ENCODE results near the gene FTCDNL1. TPM values are rescaled to one million over a fixed set of nuclear protein-coding genes. Genes with fewer than 3 reads are reported as not detected.
A peak's percentile ranks its signal among the peaks of the same experiment; 100 is the strongest.

The FTCDNL1 gene
- 0.31 and 2.7 TPM in 2 replicates for total RNA-seq (ENCODE audit: low replicate concordance)

DNA sequence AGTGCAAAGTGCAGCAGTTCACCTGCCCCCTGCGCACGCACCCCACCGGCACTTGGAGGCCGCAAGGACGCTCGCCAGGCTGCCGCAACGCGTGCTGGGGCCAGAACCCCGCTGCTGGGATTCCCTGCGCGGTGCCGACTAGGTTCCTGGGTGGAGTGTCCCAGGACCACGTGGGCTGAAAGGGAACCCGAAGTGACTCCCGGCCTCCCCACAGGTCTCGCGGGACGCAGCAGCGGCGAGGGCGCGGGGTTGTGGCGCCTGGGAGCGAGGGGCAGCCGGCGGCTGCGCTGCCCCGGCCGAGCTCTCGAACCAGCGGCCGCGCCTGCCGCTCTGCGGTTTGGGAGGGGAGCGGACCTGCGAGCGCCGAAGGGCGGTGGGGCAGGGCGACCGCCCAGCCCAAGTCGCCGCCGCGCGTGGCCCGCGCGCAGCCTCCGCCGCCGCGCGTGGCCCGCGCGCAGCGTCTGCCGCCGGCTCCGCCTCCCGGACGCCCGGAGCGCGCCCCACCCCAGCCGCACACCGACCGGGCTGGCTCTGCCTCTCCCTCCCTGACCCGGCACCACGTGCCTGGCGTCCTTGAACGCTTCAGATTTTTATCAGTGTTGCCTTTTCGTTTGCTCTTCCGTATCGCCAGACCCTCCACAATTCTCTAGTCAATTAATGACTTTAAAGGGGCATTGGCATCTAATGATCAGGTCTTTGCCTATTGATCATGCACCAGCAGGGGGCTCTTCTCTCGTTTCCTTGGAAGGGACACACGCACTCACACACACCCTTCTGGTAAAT, at the start of gene FTCDNL1:
Gene FTCDNL1, minus strand, starts transcription at position 475 of the 783 bp plus-strand sequence. CDS start 2,230 bp downstream, outside the sequence.
- DNase-seq (ENCODE audit: low spot score): peak; percentile 81
- Histone ChIP-seq H3K27ac (no peak within 1 kb of the TSS), H3K9ac (no peak within 1 kb of the TSS), H3K4me2 (peak within 1 kb of the TSS; percentile 90), H3K79me2 (ENCODE audit: low read depth) (no peaks in the 10 kb centered on the region), H3K27me3 (peaks cover 28% of the 10 kb centered on the region), H2AFZ (replicated peaks) (peak within 1 kb of the TSS; percentile 97), H3K4me1 (peaks cover 21% of the 10 kb centered on the region), H3F3A (ENCODE audit: low read depth) (peaks cover 12% of the 10 kb centered on the region), H3K36me3 (no peaks in the 10 kb centered on the region), H3K9me3 (ENCODE audit: low read depth) (no peaks in the 10 kb centered on the region), H3K4me3 (peak within 1 kb of the TSS; percentile 68), H4K20me1 (ENCODE audit: low read depth) (no peaks in the 10 kb centered on the region)
- H3K27me3 Mint-ChIP-seq (ENCODE audit: insufficient read depth, low read depth): peaks cover 16% of the 10 kb centered on the region
- TF ChIP-seq EZH2phosphoT487 (IDR thresholded peaks at IDR 0.05) (no peak), CTCF (IDR thresholded peaks at IDR 0.05) (peak; percentile 59), EZH2 (IDR thresholded peaks at IDR 0.05) (no peak)
- peaks cover 16% of the 10 kb centered on the region for H3K4me1 Mint-ChIP-seq
- H3K4me3 Mint-ChIP-seq: peak within 1 kb of the TSS; percentile 97
- H3K27ac Mint-ChIP-seq: peak within 1 kb of the TSS; percentile 86
- H3K36me3 Mint-ChIP-seq: no peaks in the 10 kb centered on the region
- no peaks in the 10 kb centered on the region for H3K9me3 Mint-ChIP-seq

DNA sequence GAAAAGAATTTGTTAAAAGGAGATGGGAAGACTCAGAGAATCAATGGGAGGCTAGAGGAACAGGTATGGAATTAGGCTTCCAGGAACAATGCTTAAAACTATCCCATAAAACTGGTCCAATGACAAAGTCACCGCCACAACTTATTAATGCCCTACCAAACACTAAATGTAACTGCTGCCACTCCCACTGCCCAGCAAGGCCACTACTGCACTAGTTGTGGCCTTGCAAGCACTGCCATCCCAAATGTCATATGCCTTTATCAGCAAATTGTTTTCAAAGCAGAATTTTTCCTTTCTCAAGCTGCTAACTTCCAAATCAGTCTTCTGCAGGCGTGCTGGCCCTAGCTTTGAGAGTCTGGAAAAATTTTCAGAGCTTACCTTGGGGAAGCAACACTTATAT, 45.6 kb upstream of the FTCDNL1 start:
- H3K36me3 Mint-ChIP-seq: no peaks in the 10 kb centered on the region
- H3K9me3 ChIP-seq (ENCODE audit: low read depth): no peaks in the 10 kb centered on the region
- no peak overlapping the region for H3K27ac Mint-ChIP-seq
- no peaks in the 10 kb centered on the region for H3F3A ChIP-seq (ENCODE audit: low read depth)
- H3K4me1 ChIP-seq: peaks cover 23% of the 10 kb centered on the region
- H3K27ac ChIP-seq: no peak overlapping the region
- H3K4me3 ChIP-seq: no peak overlapping the region
- H3K27me3 ChIP-seq: no peaks in the 10 kb centered on the region
- H3K4me2 ChIP-seq: no peak overlapping the region
- no peak overlapping the region for H3K9ac ChIP-seq
- H4K20me1 ChIP-seq (ENCODE audit: low read depth): no peaks in the 10 kb centered on the region
- TF ChIP-seq EZH2 (IDR thresholded peaks at IDR 0.05) (no peak), EZH2phosphoT487 (IDR thresholded peaks at IDR 0.05) (no peak)
- no peaks in the 10 kb centered on the region for H3K36me3 ChIP-seq
- DNase-seq (ENCODE audit: low spot score): no peak
- no peaks in the 10 kb centered on the region for H3K27me3 Mint-ChIP-seq (ENCODE audit: insufficient read depth, low read depth)
- H3K79me2 ChIP-seq (ENCODE audit: low read depth): no peaks in the 10 kb centered on the region
- no peak overlapping the region for H3K4me3 Mint-ChIP-seq
- H2AFZ ChIP-seq (replicated peaks): no peak overlapping the region
- peaks cover 10% of the 10 kb centered on the region for H3K4me1 Mint-ChIP-seq
- peaks cover 3% of the 10 kb centered on the region for H3K9me3 Mint-ChIP-seq

DNA sequence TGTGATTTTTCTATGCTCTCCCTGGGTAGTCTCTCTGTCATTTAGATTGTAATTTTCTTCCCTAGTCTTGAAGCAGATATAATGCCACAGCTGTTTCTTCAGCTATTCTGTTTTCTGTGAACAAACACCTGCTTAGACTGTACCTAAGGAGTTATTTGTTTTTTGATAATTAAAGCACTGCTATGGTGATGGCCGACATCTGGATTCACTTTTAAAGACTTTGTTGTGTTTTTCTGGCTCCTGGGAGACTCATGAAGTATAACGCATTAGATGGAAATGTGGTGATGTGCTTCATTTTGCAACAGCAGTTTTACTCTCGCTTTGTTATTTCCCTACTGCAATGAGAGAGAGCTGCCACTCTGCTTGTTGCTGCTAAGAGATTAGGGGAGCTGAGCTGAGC, 44.4 kb upstream of the FTCDNL1 start:
- no peaks in the 10 kb centered on the region for H3K36me3 ChIP-seq
- no peaks in the 10 kb centered on the region for H3K36me3 Mint-ChIP-seq
- peaks cover 10% of the 10 kb centered on the region for H3K4me1 Mint-ChIP-seq

DNA sequence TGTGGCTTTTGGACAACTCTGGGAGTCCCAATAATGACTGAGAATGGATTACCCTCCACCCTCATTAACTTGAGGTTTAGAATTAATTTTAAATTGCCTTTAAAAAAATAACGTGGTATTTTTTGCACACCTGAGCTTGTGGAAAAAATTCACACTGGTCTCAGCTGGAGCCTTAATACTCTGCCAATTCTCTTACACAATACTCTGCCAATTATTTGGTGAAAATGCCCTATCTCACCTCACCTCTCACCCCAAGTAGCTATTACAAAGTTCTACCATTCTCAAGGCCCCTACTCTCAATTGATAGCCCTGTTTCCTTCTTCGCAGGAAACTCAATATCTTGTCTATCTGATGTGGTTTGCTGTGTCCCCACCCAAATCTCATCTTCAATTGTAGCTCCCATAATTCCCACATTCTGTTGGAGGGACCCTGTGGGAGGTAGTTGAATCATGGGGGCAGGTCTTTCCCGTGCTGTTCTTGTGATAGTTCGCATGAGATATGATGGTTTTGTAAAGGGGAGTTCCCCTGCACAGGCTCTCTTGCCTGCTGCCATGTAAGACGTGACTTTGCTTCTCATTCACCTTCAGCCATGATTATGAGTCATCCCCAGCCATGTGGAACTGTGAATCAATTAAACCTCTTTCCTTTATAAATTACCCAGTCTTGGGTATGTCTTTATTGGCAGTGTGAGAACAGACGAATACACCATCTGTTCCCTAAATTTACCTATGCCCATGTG, 32.7 kb upstream of the FTCDNL1 start:
- Histone ChIP-seq H2AFZ (replicated peaks) (no peak overlapping the region), H3K4me1 (peaks cover 8% of the 10 kb centered on the region), H3F3A (ENCODE audit: low read depth) (peaks cover 9% of the 10 kb centered on the region), H3K9me3 (ENCODE audit: low read depth) (no peaks in the 10 kb centered on the region), H3K36me3 (no peaks in the 10 kb centered on the region), H3K27ac (no peak overlapping the region), H3K79me2 (ENCODE audit: low read depth) (no peaks in the 10 kb centered on the region), H4K20me1 (ENCODE audit: low read depth) (no peaks in the 10 kb centered on the region), H3K4me3 (no peak overlapping the region), H3K9ac (no peak overlapping the region), H3K27me3 (no peaks in the 10 kb centered on the region), H3K4me2 (no peak overlapping the region)
- no peak for DNase-seq (ENCODE audit: low spot score)
- H3K4me3 Mint-ChIP-seq: no peak overlapping the region
- H3K9me3 Mint-ChIP-seq: peaks cover 2% of the 10 kb centered on the region
- peaks cover 3% of the 10 kb centered on the region for H3K4me1 Mint-ChIP-seq
- no peaks in the 10 kb centered on the region for H3K36me3 Mint-ChIP-seq
- no peak overlapping the region for H3K27ac Mint-ChIP-seq
- H3K27me3 Mint-ChIP-seq (ENCODE audit: insufficient read depth, low read depth): peaks cover under 1% of the 10 kb centered on the region
- TF ChIP-seq CTCF (IDR thresholded peaks at IDR 0.05) (no peak), EZH2 (IDR thresholded peaks at IDR 0.05) (no peak), EZH2phosphoT487 (IDR thresholded peaks at IDR 0.05) (no peak)

More for the DNA sequence above, 44.4 kb upstream of the FTCDNL1 start:
- H3K27ac ChIP-seq: no peak overlapping the region
- no peaks in the 10 kb centered on the region for H3F3A ChIP-seq (ENCODE audit: low read depth)
- no peaks in the 10 kb centered on the region for H3K79me2 ChIP-seq (ENCODE audit: low read depth)
- Mint-ChIP-seq H3K9me3 (peaks cover 3% of the 10 kb centered on the region), H3K4me3 (no peak overlapping the region), H3K27ac (no peak overlapping the region), H3K27me3 (ENCODE audit: insufficient read depth, low read depth) (no peaks in the 10 kb centered on the region)
- TF ChIP-seq EZH2 (IDR thresholded peaks at IDR 0.05): no peak
- peaks cover 23% of the 10 kb centered on the region for H3K4me1 ChIP-seq
- no peaks in the 10 kb centered on the region for H3K9me3 ChIP-seq (ENCODE audit: low read depth)
- no peak overlapping the region for H3K9ac ChIP-seq
- H3K4me3 ChIP-seq: no peak overlapping the region
- DNase-seq (ENCODE audit: low spot score): no peak
- no peak overlapping the region for H3K4me2 ChIP-seq
- no peaks in the 10 kb centered on the region for H3K27me3 ChIP-seq
- H4K20me1 ChIP-seq (ENCODE audit: low read depth): no peaks in the 10 kb centered on the region
- no peak overlapping the region for H2AFZ ChIP-seq (replicated peaks)

Data from neural progenitor cell (in vitro differentiated cells).